HG03025 (cell line): ENCODE measurements around the gene CCNK.
A peak's percentile ranks its signal among the peaks of the same experiment; 100 is the strongest.

Experiments
- ATAC-seq: cut with Tn5 transposase; IDR thresholded peaks from one replicate; pipeline ENCODE4 v1.9.1; 2021; ENCODE audit warnings: mild to moderate bottlenecking, moderate library complexity; ENCODE audit not compliant: unreplicated experiment, low FRiP score

The CCNK gene

DNA sequence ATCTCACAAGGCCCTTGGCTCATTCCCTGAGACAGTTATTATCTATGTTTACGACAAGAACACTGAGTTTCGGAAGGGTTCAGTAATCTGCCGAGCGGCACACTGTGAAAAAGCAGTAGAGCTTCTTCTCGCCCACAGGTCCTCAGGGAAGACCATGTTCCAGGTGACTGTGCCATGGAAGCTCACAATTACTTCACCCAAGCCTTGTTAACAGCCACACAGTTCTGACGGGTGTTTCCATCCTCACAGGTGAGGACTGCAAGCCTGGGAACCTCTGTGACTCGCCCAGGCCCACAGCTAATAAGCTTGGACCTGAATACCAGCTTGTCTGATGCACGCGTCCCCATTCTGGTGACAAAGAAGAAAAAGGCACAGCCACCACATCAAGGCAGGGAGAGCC, 15.9 kb upstream of the CCNK start:
- no peak for ATAC-seq

DNA sequence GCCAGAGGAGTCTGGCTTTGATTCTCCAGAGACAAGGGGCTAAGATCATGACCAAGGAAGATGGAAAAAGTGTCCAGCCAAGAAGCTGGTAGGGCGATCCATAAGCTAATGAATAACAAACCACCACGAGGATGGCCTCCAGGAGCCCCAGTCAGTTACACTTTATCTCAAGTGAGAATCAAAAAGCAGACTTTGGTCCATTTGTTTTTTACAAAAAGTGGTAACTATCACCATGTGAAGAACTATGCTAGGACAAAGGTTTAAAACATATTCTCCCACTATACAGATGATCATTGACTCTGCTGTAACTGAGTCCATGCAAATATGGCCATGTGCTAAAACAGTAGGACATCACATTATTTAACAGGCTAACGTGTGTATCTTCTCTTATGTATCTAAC, 14.5 kb upstream of the CCNK start:
- no peak for ATAC-seq

DNA sequence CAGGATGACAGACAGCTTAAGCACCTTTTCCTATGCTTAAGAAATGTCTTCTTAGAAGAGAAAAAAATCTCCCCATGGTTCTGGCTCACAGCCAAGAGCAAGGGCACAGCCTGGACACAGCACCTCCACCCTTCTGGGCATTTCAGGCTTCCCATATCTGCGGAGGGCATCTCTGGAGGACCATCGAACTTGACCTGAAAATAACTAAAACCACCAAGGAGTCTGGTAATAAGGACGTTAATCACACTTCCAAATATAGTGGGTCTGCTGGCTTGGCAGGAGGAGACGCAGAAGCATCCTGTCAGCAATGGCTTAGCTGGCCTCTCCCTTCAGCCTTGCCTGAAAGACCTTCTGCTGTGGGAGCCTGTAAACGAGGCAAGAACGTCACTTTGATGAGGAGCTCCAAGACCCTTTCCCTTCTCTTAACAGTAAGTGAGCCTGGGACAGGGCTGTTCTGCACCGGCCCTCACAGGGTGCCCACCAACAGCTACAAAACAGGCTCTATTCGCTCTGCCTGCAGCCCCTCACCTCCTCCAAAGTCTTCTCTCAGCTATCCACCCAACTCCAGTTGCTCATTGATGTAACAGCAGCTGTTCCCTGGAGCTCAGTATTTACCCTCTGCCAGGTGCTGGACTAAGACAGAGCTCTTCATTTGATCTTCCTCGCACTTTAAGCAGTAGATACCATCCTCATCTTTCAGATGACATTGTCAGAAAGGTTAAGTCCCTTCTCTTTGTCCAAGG, 13.7 kb upstream of the CCNK start:
- ATAC-seq = no peak

DNA sequence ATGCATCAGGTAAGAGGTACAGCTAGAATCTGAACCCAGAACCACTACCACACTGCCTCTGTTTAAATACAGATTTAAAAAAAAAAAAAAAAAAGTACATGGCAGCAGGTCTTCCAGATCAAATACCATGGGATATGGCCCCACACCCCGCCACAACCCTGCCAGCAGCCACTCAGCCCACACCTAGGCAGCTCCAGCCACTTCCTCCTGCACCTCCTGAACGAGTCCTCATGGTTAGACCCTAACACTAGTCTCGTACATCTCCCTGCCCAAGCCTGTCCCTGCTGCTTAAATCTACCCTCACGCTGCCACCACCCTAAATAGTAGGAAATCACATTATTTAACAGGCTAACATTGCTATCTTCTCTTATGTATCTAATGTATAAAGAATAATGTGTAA, 13.1 kb upstream of the CCNK start:
- ATAC-seq = no peak

DNA sequence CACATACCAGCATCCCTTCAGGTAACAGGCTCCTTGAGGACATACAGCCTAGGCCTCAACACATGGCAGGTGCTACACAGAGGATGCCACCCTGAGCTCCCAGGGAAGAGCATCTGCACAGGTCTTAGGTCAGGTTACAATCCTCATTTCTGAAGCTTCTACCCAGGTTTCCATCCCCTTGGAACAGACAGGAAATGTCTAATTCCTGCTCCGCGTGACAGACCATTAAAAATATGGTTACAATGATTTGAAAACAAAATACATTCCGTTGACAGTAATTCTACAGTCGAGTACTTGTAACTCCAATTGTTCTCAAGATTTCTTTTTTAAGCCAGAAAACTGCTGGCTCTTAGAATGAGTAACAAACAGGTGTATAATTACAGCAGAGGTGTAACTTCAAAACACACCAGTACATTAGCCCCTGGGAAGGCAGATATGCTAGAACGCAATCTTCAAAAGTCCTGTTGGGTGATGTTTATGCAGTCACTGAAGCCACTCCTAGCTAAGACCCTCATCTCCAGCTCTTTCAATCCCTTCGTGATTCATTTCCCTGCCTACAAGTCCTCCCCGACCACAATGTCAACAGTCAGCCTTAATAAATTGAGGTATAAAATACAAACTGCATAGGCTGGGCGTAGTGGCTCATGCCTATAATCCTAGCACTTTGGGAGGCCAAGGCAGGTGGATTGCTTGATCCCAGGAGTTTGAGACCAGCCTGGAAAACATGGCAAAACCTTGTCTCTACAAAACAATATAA, 12.2 kb upstream of the CCNK start:
- ATAC-seq = no peak

DNA sequence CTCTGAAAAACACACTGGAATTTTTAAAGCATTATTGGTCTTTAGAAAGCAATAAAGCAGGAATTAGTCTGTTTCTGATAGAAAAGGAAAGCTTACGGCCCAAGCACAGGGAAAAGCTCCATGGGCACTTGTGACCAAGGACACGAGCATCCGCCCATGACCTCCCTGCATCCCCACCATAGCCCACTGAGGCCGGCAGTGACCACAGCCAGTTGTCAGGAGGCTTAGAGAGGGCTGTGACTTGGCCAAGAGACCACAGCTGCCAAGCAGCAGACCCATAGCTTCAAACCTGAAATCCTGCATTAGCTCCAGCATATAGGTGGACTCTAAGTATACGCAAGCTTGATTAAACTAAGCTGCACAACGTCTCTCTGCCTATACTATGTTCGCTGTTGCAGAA, 9.5 kb upstream of the CCNK start:
- ATAC-seq = no peak

DNA sequence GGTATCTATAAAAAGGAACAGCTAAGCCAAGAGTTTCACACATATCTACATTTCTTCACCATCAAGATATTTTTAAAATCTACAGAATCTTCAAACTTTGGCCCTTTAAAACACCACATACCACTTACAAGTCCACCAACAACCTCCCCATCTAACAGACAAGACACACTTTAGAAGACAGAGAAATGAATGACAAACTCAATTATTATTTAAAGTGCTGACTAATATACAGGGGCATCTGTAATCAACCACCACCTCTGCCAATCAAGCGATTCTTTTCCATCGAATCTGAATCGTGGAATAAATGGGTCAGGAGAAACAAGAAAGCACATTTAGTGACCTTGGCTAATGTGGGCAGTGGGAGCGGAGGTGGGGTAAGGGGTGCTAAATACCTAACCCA, 8.3 kb upstream of the CCNK start:
- no peak for ATAC-seq

DNA sequence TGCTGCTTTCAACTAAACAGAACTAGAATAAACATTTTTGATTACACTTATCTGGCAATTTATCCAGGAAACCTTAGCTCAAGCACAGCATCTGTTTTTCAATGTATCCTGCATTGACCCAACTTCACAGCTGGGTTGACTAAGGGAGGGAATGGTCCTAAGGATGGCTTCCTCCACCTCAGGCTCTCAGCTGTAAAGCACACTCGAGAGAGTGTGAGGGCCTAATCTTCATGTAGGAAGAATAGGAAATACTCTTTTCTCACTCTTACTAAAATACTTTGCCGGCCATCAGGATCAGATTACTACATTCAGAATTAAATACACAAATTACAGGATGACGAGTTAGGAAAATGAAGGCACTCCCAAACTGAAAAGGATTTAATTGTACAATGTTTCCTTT, 7.8 kb upstream of the CCNK start:
- ATAC-seq = no peak

DNA sequence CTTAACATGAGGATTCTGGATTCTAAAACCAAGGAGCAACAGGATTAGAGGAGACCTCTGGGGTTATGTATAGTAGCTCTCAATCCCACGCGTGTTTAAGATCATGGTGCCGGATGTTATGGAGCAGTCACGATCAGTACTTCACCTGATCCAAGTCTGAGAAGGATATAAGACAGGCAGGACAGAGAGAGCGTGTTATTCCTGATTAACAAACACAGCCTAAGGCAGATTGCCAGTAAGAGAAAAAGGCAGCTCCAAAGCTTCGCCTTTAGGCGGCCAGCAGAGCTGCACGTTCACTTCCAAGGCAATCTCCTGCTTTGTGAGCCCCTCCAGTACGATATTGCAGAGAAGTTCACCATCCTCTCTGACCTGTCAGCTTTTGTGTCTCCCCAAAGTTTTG, 6.0 kb upstream of the CCNK start:
- no peak for ATAC-seq

DNA sequence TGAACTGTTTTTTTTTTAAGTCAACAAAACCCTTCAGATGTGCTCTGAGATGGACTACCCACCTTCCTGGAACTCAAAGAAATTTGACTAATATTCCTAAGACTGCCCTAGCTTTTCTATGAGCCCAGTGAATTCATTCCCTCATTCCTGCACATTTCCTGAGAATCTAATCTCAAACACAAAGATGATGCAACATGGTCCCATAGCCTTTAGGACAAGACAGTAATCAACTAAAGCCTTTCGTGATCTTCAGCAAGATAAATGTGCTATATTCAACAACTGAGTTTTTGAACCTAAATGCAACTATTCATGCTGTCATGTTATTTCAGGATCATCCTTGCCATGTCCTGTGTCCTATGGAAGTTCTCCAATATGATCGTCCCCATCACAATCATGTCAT, 5.5 kb upstream of the CCNK start:
- ATAC-seq = no peak

DNA sequence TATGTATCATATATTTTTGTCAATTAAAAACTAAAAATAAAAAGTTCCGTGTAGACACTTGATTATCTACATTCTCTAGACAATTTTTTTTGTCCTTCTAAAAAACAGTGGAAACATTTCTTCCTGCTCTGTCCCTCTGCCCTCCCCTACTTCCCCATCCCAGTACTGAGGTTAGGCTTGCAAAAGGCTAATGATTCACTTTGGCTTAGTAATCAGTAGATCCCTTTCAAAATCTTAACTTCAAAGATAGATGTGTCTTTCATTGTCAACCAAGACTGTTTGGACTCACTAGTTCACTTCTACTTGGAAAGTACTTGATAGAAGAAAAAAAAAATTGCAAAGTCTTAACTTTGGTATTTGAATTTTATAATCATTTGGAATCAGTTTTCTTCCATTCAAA, 4.3 kb upstream of the CCNK start:
- ATAC-seq = no peak

DNA sequence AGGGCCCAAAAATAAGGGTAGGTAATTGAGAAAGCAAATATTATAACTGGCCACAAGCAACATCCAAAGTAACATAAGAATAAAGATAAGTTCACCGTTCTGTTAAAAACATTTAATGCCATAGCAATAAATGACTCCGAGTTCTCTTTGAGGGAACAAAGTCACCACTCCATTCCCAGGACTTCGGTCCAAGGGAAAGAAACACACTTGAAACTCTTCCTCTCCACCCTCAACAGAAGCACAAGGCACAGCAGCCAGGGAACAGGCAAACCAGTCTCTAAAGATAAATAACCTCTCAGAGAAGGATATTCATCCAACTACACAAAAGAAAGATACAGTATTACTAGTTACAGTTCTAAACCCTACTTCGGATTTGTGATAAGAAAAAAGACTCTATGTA, 3.1 kb upstream of the CCNK start:
- ATAC-seq = no peak

DNA sequence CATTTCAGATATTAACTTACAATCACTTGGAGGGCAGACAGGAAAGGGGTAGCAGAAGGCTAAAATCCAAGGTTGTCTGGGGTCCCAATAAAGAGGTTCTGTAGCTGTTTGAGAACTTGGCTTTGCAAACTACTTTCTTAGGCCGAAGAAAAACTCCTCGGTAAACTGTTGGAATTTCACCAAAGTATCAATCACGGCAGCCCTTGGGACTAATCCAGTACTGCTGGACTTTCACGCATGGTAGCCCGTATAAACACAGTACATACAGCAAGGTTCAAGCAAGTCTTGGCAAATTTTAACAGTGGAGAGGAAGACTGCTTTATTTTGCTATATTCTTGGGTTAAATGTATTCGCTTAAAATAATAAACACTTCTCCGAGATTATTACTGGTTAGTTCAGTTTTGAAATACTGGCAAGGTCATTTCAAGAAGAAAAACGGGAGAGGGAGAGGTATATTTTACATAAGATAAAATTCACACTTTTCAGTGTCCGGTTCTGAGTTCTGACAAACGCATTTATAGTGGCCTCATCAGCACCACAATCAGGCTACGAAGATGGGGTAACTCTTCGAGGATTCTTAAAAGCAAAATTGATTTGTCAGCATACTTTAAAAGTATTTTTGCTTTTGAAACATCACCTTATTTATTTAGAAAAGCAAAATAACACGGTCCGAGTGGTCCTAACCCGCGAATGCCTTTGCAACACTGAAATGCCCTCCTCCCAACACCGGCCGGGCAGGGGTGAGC, 1.9 kb upstream of the CCNK start:
- no peak for ATAC-seq

DNA sequence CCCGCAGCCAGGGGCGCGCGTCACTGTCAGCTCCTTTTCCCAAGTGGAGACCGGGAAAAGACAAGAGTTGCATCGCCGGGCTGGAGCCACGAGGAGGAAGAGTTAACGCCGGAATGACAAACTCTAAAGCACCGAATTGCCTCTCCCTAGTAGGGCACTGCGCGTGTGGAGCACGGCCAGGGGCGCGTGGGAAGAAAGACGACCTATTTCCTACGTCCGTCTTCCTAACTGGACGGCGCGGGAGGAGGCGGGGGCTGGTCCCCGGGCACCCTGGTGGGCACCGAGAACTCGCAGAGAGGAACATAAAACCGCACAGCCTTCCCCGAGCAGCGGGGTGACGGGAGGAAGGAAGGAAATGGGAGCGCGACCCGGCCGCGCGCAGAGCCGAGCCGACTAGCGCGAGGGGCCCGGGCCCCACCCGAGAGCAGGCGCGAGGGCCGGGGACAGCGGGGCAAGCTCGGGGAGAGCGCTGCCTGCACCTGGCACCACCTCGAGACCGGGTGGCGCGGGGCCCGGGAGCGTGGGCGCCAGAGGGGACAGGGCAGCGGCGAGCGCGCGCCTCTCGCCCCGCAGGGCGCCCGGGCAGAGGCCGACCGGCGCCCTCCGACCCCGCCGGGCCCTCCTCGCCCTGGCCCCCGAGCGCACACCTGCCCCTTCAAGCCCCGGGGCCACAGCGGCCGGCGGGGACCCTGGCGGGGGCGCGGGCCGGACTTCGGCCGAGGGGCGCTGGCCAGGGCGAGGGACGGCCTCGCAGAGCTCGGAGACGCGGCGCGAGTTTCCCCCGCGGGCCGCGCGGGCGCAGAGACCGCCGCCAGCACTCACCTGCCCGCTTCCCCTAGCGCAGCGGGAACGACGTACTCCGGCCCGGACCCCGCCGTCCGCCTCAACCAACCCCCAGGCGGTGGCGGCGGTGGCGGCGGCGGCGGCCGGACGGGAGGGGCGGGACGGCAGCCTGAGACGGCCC, 1.0 kb upstream of the CCNK start, which contains the start of gene SETD3:
TSS of gene SETD3 (minus strand) at position 954 of the 964 bp plus-strand sequence. CDS start 15,054 bp downstream, outside the sequence.
- ATAC-seq = peak; percentile 5

DNA sequence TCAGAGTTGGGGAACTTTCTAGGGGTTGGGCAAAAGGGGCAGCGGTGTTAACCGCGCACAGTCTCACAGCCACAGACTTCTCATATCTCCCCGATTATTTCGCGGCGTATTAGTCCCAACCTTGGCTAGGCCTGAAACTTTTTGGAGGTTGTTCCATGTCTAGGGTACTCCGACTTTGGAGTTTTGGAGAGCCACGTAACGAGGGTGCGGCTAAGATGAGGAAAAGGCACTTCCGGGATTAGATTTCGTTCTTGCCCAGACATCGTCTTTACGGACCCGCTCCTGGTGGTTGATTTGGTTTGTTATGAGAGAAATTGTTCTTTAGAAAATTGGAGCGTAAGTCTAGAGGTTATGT, 513 bp downstream of the CCNK start:
- no peak for ATAC-seq

DNA sequence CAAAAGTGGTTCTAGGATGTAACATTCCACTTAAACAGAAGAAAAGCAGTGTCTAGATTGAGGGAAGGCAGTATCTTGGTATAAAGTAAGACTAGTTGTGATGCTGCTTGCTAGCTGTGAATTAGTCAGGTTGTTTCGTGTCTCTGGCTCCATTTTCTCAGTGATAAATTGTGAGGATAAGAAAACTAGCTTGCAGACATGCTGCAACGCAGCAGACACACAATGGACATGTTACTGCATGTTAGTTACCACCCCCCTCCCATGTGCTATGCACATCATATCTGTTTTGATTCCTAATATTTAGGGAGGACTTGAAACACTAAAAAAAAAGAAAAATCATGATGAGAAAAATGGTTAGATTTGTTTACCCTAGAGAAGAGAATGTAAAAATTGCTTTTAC, 2.9 kb downstream of the CCNK start:
- ATAC-seq = no peak

DNA sequence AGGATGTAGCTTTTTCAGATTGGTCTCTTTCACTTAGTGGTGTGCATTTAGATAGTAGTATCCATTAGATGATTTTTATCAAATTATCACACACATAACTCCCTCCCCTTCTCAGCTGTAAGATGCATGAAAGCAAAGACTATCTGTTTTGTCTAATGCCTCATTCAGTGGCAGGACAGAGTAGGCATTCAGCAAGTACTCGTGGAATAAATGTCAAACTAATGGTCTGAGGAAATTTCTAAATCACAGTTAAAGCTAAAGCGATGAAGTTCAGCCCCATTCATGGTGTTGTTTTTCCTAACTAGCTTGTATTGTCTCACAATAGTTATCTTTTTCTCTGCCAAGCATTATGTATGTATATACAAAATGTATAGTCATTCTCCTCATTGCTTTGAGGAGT, 16.1 kb downstream of the CCNK start:
- ATAC-seq = no peak

DNA sequence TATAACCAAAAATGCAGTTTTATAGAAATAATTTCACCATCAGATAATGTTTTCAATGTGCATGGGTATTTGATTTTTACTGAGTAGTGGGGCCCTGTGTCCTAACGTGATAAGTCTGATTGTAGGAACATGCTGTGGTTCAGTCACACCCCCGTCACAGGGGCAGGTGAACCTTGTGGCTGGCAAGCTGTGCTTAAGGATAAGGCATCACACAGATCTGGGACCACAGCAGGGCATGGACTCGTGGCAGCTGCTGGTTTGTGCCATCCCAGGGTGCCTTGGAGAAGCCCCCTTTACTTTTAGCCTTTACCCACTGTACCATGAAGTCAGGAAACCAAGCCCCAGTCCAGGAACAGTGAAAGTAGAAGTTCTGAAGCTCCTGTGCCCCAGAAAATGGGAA, 16.7 kb downstream of the CCNK start:
- no peak for ATAC-seq

DNA sequence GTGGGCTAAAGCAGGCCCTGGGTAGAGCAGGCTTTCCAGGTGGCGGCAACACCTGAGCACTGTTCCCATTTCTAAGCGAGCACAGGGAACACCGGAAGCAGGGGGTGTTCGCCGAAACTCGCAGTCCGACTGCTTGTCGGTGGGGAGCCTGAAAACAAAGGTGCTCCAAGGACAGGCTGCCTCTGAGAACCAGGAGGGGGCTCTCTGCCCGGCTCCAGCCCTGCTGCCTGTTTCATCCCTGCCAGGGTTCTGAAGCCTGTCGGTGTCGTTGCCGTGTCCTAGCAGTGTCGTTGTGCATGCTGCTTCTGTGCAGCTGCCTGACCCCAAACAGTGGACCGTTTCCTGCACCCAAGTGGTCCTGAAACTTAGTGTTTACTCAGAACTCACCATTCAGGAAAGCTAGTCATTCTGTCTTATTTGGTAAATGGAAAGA, 21.8 kb downstream of the CCNK start:
- no peak for ATAC-seq

DNA sequence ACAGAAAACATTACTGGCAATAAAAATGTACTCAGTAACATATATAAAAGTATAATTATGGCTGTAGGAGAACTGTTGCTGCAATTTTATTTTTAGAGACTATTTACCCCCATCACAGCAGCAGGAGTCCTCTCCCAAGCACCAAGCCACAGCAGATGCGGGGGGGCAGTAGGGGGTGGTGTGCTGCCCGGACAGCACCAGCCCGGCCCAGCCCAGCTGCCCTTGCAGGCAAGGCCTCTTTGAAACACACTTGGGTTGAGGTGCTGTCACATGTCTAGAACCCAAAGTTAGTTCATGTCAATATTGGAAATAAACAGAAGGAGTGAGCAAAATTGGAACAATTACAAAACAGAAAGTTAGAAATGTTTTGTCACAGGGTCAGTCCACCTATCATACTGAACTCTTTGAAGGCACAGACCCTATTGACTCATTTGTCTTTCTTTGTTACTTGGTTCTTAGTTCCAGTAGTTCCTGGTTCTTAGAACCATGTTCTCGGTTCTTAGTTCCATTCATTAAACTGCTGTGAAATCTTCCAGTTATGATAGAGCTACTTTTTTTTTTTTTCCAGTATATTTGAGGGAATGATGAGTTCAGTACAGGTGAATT, 22.7 kb downstream of the CCNK start:
- ATAC-seq = no peak
